Measurements from ENCODE around the gene DGKQ.
A peak's percentile ranks its signal among the peaks of the same experiment; 100 is the strongest.
"Not testable (repeated sequence)": the region's sequence is repeated elsewhere in the genome, so short reads cannot be mapped to it uniquely, and the experiment has no call there.

Gene DGKQ

GRCh38 chr4:932713-933070, 40.7 kb downstream of the DGKQ start:
- no peak for DNase-seq (ENCODE audit: low read depth, low spot score)
- no peak for TF ChIP-seq CTCF (IDR thresholded peaks at IDR 0.05; ENCODE audit: low read depth, low read length)
- in situ Hi-C loops (cut with HindIII; ENCODE audit: low sequenced_read_pairs): no loop called here
- H3K4me3 ChIP-seq (ENCODE audit: low read depth, low read length): peak overlapping the region; percentile 67

- DNase-seq (ENCODE audit: low read depth, low spot score): peak; percentile 96
- TF ChIP-seq CTCF (IDR thresholded peaks at IDR 0.05; ENCODE audit: low read depth, low read length): no peak
- in situ Hi-C loops (cut with HindIII; ENCODE audit: low sequenced_read_pairs): no loop called here
- peak within 1 kb of the TSS; percentile 67 for H3K4me3 ChIP-seq (ENCODE audit: low read depth, low read length)
These were observed 41.2 kb downstream of the DGKQ start, which contains the start of the genes GAK and TMEM175 for GRCh38 chr4:931960-932712. TSS of gene GAK (minus strand) at chr4:932316. CDS start at chr4:932187, 129 bp downstream. TSS of gene TMEM175 (plus strand) at chr4:932460. CDS start at chr4:947740, 15,280 bp downstream.

- no peak for TF ChIP-seq CTCF (IDR thresholded peaks at IDR 0.05; ENCODE audit: low read depth, low read length)
- DNase-seq (ENCODE audit: low read depth, low spot score): no peak
- in situ Hi-C loops (cut with HindIII; ENCODE audit: low sequenced_read_pairs): no loop called here
- peak overlapping the region; percentile 67 for H3K4me3 ChIP-seq (ENCODE audit: low read depth, low read length)
These were observed 42.0 kb downstream of the DGKQ start for GRCh38 chr4:931194-931959.

GRCh38 chr4:930827-931193, 42.6 kb downstream of the DGKQ start:
- peak overlapping the region; percentile 67 for H3K4me3 ChIP-seq (ENCODE audit: low read depth, low read length)
- TF ChIP-seq CTCF (IDR thresholded peaks at IDR 0.05; ENCODE audit: low read depth, low read length): no peak
- DNase-seq (ENCODE audit: low read depth, low spot score): no peak
- in situ Hi-C loops (cut with HindIII; ENCODE audit: low sequenced_read_pairs): no loop called here

- DNase-seq (ENCODE audit: low read depth, low spot score): no peak
- H3K4me3 ChIP-seq (ENCODE audit: low read depth, low read length): no peak overlapping the region
- in situ Hi-C loops (cut with HindIII; ENCODE audit: low sequenced_read_pairs): no loop called here
- TF ChIP-seq CTCF (IDR thresholded peaks at IDR 0.05; ENCODE audit: low read depth, low read length): no peak
These were observed 43.3 kb downstream of the DGKQ start for GRCh38 chr4:930028-930551.

- no peak overlapping the region for H3K4me3 ChIP-seq (ENCODE audit: low read depth, low read length)
- TF ChIP-seq CTCF (IDR thresholded peaks at IDR 0.05; ENCODE audit: low read depth, low read length): no peak
- DNase-seq (ENCODE audit: low read depth, low spot score): no peak
- in situ Hi-C loops (cut with HindIII; ENCODE audit: low sequenced_read_pairs): no loop called here
These were observed 44.1 kb downstream of the DGKQ start for GRCh38 chr4:929096-929765.

GRCh38 chr4:927566-927965, 45.8 kb downstream of the DGKQ start:
- DNase-seq (ENCODE audit: low read depth, low spot score); H3K4me3 ChIP-seq (ENCODE audit: low read depth, low read length); in situ Hi-C loops (cut with HindIII; ENCODE audit: low sequenced_read_pairs): not testable (repeated sequence)
